Measurements from ENCODE around the gene SH3RF2. TPM values are rescaled to one million over a fixed set of nuclear protein-coding genes. Genes with fewer than 3 reads are reported as not detected.

SH3RF2 gene
- total RNA-seq, 1 donor from 2014 or later, result 11.5 TPM

GRCh38 chr5:146024034-146024433 is 87.7 kb downstream of the SH3RF2 start:
- no peak for ATAC-seq
- no peaks in the 10 kb centered on the region for H3K27me3 ChIP-seq (ENCODE audit: low read depth)
- no peaks in the 10 kb centered on the region for H3K4me1 ChIP-seq
- no peaks in the 10 kb centered on the region for H3K9me3 ChIP-seq
- no peak overlapping the region for H3K4me3 ChIP-seq
- intact Hi-C loops (cut with DNase I), result no loop called here
- no peak for DNase-seq
- TF ChIP-seq, protein P1, sequence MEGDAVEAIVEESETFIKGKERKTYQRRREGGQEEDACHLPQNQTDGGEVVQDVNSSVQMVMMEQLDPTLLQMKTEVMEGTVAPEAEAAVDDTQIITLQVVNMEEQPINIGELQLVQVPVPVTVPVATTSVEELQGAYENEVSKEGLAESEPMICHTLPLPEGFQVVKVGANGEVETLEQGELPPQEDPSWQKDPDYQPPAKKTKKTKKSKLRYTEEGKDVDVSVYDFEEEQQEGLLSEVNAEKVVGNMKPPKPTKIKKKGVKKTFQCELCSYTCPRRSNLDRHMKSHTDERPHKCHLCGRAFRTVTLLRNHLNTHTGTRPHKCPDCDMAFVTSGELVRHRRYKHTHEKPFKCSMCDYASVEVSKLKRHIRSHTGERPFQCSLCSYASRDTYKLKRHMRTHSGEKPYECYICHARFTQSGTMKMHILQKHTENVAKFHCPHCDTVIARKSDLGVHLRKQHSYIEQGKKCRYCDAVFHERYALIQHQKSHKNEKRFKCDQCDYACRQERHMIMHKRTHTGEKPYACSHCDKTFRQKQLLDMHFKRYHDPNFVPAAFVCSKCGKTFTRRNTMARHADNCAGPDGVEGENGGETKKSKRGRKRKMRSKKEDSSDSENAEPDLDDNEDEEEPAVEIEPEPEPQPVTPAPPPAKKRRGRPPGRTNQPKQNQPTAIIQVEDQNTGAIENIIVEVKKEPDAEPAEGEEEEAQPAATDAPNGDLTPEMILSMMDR (IDR thresholded peaks at IDR 0.05), result no peak
- no peaks in the 10 kb centered on the region for H3K36me3 ChIP-seq
- H3K27ac ChIP-seq, result no peak overlapping the region

DNA sequence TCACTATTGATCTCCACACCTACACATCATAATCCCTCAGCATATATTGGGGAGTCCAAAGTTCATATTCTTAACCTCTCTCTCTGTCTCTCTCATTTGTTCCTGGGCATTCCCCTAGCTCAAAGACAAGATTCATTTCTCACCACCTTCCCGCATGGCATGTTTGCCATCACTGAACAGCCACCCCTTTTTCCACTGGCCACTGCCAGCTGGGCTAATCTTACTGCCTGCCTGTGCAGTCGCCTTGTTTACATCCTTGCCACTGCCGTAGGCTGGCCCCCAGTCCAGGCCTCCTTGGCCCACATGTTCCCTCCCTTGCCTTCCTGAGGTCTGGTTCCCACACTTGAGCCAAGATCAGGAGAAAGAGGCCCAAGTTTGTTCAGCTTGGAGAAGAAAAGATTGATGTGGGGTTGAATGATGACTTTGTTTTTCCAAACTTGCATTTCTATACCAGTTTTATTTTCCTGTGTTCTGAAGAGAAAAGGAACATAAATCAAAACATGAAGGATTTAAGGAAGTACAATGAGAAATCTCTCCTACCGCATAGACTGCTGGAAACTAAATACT is 88.8 kb downstream of the SH3RF2 start:
- no peak for ATAC-seq
- Histone ChIP-seq H3K36me3 (no peaks in the 10 kb centered on the region), H3K4me1 (no peaks in the 10 kb centered on the region), H3K4me3 (no peak overlapping the region), H3K27ac (no peak overlapping the region), H3K27me3 (ENCODE audit: low read depth) (no peaks in the 10 kb centered on the region), H3K9me3 (no peaks in the 10 kb centered on the region)
- intact Hi-C loops (cut with DNase I), result no loop called here
- TF ChIP-seq, protein P1 (IDR thresholded peaks at IDR 0.05), result no peak
- DNase-seq, result no peak

- H3K9me3 ChIP-seq, result no peaks in the 10 kb centered on the region
- no peak for ATAC-seq
- no peak for DNase-seq
- H3K4me3 ChIP-seq, result no peak overlapping the region
- no peaks in the 10 kb centered on the region for H3K36me3 ChIP-seq
- TF ChIP-seq, protein P1 (IDR thresholded peaks at IDR 0.05), result no peak
- intact Hi-C loops (cut with DNase I), result no loop called here
- no peaks in the 10 kb centered on the region for H3K4me1 ChIP-seq
- no peaks in the 10 kb centered on the region for H3K27me3 ChIP-seq (ENCODE audit: low read depth)
- H3K27ac ChIP-seq, result no peak overlapping the region
Observed at GRCh38 chr5:146025681-146026080, 89.3 kb downstream of the SH3RF2 start.

DNA sequence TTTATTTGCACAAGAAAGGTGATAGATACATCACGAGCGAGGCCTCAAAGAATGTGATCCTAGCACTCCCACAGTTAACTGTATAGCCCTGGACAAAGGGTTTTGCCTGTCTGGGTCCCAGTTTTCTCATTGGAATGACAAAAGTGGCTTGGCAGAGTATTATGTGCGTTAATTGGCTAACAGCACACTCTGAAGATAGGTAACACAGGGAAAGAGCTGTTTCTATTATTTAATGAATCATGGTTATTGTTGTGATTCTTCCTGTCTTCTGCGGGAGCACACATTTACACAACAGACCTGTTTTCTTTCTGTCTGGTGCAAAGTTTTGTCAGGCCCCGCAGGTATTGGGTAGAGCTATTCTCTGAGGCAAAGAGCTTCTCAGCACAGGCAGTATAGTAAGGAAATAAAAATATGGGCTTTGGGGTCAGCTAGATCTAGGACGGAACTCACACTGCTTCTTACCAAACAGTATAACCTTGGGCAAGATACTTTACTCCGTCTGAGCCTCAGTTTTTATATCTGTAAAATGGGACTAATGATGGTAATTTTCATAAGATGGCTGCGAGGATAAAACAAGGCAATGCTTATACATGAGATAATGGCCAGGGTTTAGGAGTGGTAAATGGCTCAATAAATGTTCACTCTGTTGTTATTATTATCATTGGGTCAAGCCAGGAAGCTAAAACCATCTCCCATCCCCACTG is 90.1 kb downstream of the SH3RF2 start:
- no peak for ATAC-seq
- H3K9me3 ChIP-seq, result no peaks in the 10 kb centered on the region
- H3K27me3 ChIP-seq (ENCODE audit: low read depth), result no peaks in the 10 kb centered on the region
- H3K27ac ChIP-seq, result no peak overlapping the region
- H3K4me1 ChIP-seq, result no peaks in the 10 kb centered on the region
- H3K36me3 ChIP-seq, result no peaks in the 10 kb centered on the region
- intact Hi-C loops (cut with DNase I), result no loop called here
- H3K4me3 ChIP-seq, result no peak overlapping the region
- DNase-seq, result no peak
- TF ChIP-seq, protein P1 (IDR thresholded peaks at IDR 0.05), result no peak

DNA sequence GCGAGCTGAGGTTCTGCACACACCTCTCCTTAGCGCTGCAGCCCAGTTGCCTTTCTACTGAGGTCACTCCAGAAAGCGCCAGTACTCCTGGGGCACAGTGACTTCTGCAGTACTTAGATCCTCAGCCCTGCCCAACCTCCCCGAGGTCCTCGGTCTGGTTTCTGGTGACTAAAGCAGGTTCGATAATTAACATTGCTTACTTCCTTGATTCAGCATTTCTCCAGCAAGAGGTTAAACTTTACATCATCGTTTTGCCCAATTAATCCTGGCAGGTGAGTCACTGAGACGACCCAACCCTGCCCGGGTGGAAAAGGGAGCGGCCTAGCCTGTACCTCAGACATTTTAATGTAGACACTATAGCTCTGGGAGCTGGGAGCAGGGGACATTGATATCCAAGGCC is 91.4 kb downstream of the SH3RF2 start:
- DNase-seq (no peak), ATAC-seq (peak; percentile 9 to 47)
- intact Hi-C loops (cut with DNase I), result no loop called here
- Histone ChIP-seq H3K9me3 (no peaks in the 10 kb centered on the region), H3K27ac (no peak overlapping the region), H3K36me3 (no peaks in the 10 kb centered on the region), H3K27me3 (ENCODE audit: low read depth) (no peaks in the 10 kb centered on the region), H3K4me3 (no peak overlapping the region), H3K4me1 (no peaks in the 10 kb centered on the region)
- TF ChIP-seq, protein P1 (IDR thresholded peaks at IDR 0.05), result no peak

All from lower lobe of right lung (tissue), 2 donors.